ENCODE data around the gene CDH6. TPM values are rescaled to one million over a fixed set of nuclear protein-coding genes. Genes with fewer than 3 reads are reported as not detected.

CDH6 gene
- total RNA-seq, 1 experiment from 2014 or later, result 2.3 TPM

- no peaks in the 10 kb centered on the region for H3K27me3 Mint-ChIP-seq (ENCODE audit: unreplicated experiment)
- TF ChIP-seq CTCF (IDR thresholded peaks at IDR 0.05; ENCODE audit: unreplicated experiment), result no peak
- peaks cover 22% of the 10 kb centered on the region for H3K4me1 Mint-ChIP-seq (ENCODE audit: low read depth, unreplicated experiment)
- H3K27ac Mint-ChIP-seq (ENCODE audit: unreplicated experiment), result no peak overlapping the region
- no TSS peak for BruUV-seq (replicated peaks)
- intact Hi-C loops (cut with micrococcal nuclease; ENCODE audit: unreplicated experiment), result no loop called here
- H3K36me3 Mint-ChIP-seq (ENCODE audit: insufficient read depth, unreplicated experiment), result no peaks in the 10 kb centered on the region
- DNase-seq, result no peak
- CTCF ChIA-PET, result no interaction called here
- H3K9me3 Mint-ChIP-seq (ENCODE audit: low read depth, unreplicated experiment), result no peaks in the 10 kb centered on the region
- H3K4me3 Mint-ChIP-seq (ENCODE audit: low read depth, unreplicated experiment), result no peak overlapping the region
These were observed 78.1 kb downstream of the CDH6 start for GRCh38 chr5:31271567-31271966.

- H3K4me3 Mint-ChIP-seq (ENCODE audit: low read depth, unreplicated experiment), result no peak overlapping the region
- intact Hi-C loops (cut with micrococcal nuclease; ENCODE audit: unreplicated experiment), result no loop called here
- no peaks in the 10 kb centered on the region for H3K36me3 Mint-ChIP-seq (ENCODE audit: insufficient read depth, unreplicated experiment)
- no peaks in the 10 kb centered on the region for H3K9me3 Mint-ChIP-seq (ENCODE audit: low read depth, unreplicated experiment)
- no TSS peak for BruUV-seq (replicated peaks)
- no peak overlapping the region for H3K27ac Mint-ChIP-seq (ENCODE audit: unreplicated experiment)
- H3K27me3 Mint-ChIP-seq (ENCODE audit: unreplicated experiment), result no peaks in the 10 kb centered on the region
- no peak for DNase-seq
- peaks cover 19% of the 10 kb centered on the region for H3K4me1 Mint-ChIP-seq (ENCODE audit: low read depth, unreplicated experiment)
- no peak for TF ChIP-seq CTCF (IDR thresholded peaks at IDR 0.05; ENCODE audit: unreplicated experiment)
- CTCF ChIA-PET, result no interaction called here
These were observed 79.7 kb downstream of the CDH6 start for GRCh38 chr5:31273161-31273560.

- CTCF ChIA-PET, result no interaction called here
- Mint-ChIP-seq H3K27ac (ENCODE audit: unreplicated experiment) (no peak overlapping the region), H3K36me3 (ENCODE audit: insufficient read depth, unreplicated experiment) (no peaks in the 10 kb centered on the region), H3K9me3 (ENCODE audit: low read depth, unreplicated experiment) (no peaks in the 10 kb centered on the region), H3K27me3 (ENCODE audit: unreplicated experiment) (no peaks in the 10 kb centered on the region), H3K4me1 (ENCODE audit: low read depth, unreplicated experiment) (peaks cover 12% of the 10 kb centered on the region), H3K4me3 (ENCODE audit: low read depth, unreplicated experiment) (peak overlapping the region; percentile 23)
- TF ChIP-seq CTCF (IDR thresholded peaks at IDR 0.05; ENCODE audit: unreplicated experiment), result no peak
- intact Hi-C loops (cut with micrococcal nuclease; ENCODE audit: unreplicated experiment), result no loop called here
- BruUV-seq (replicated peaks), result no TSS peak
- no peak for DNase-seq
These were observed 80.3 kb downstream of the CDH6 start for GRCh38 chr5:31273631-31274378.

GRCh38 chr5:31280210-31280609 is 86.7 kb downstream of the CDH6 start:
- H3K4me3 Mint-ChIP-seq (ENCODE audit: low read depth, unreplicated experiment), result no peak overlapping the region
- no peaks in the 10 kb centered on the region for H3K27me3 Mint-ChIP-seq (ENCODE audit: unreplicated experiment)
- H3K9me3 Mint-ChIP-seq (ENCODE audit: low read depth, unreplicated experiment), result peaks cover 2% of the 10 kb centered on the region
- intact Hi-C loops (cut with micrococcal nuclease; ENCODE audit: unreplicated experiment), result no loop called here
- H3K36me3 Mint-ChIP-seq (ENCODE audit: insufficient read depth, unreplicated experiment), result no peaks in the 10 kb centered on the region
- H3K4me1 Mint-ChIP-seq (ENCODE audit: low read depth, unreplicated experiment), result no peaks in the 10 kb centered on the region
- no TSS peak for BruUV-seq (replicated peaks)
- H3K27ac Mint-ChIP-seq (ENCODE audit: unreplicated experiment), result no peak overlapping the region
- CTCF ChIA-PET, result interaction anchor here (0.7 kb wide), 1 partner anchor 358 kb away, joined by 4 read pairs; no protein-coding TSS in a partner anchor
- DNase-seq, result no peak
- no peak for TF ChIP-seq CTCF (IDR thresholded peaks at IDR 0.05; ENCODE audit: unreplicated experiment)
